Panc1 (cell line): ENCODE results near the gene FKBP9. TPM values are rescaled to one million over a fixed set of nuclear protein-coding genes. Genes with fewer than 3 reads are reported as not detected.

Experiments used
- ATAC-seq: fragments of 200-7000 bp; cut with Tn5 transposase; 2 replicates; pipeline ENCODE4 v1.9.1; 2020; ENCODE audit warnings: mild to moderate bottlenecking, moderate library complexity
- BruUV-seq: library from RNA; stranded (reverse); fragments of 400-500 nt; replicated peaks from 2 replicates; lab custom pipeline; 2021; lab: Mats Ljungman, UMichigan
- CTCF ChIA-PET: fragments of 300-600 bp; sonication (Branson Sonifier 250); formaldehyde crosslinking; loops from one replicate; lab custom pipeline; 2022; ENCODE audit warnings: antibody characterized with exemption; lab: Charles Lee
- POLR2A ChIA-PET: fragments of 300-600 bp; sonication (Branson Sonifier 250); formaldehyde crosslinking; loops from one replicate; lab custom pipeline; 2022; ENCODE audit warnings: antibody characterized with exemption; lab: Charles Lee
- DNase-seq: peaks from one replicate; pipeline ENCODE4 v3.0.0-alpha.2; 2010; ENCODE audit warnings: low read depth, low spot score
- H3K27ac ChIP-seq: 2 replicates; pipeline ENCODE4 v1.5.1; 2011; ENCODE audit warnings: mild to moderate bottlenecking, low read length, inconsistent platforms
- H3K27me3 ChIP-seq: fragments of 200-500 bp; sonication (Bioruptor generic); 2 replicates; pipeline ENCODE4 v1.6.0; 2014; ENCODE audit warnings: low read length, inconsistent platforms; ENCODE audit not compliant: control insufficient read depth, insufficient read depth
- H3K36me3 ChIP-seq: fragments of 200-500 bp; sonication (Bioruptor generic); 2 replicates; pipeline ENCODE4 v1.5.1; 2014; ENCODE audit warnings: inconsistent platforms, mild to moderate bottlenecking, low read length, moderate library complexity; ENCODE audit not compliant: control insufficient read depth, insufficient read depth
- H3K4me1 ChIP-seq: 2 replicates; pipeline ENCODE4 v1.5.1; 2011; ENCODE audit warnings: inconsistent platforms, mild to moderate bottlenecking, low read length, moderate library complexity; ENCODE audit not compliant: control insufficient read depth, insufficient read depth
- H3K4me3 ChIP-seq, 2 experiments: 2 replicates each; pipeline ENCODE4 v1.5.1; 2011 to 2012; ENCODE audit warnings: low read depth in 2 of 2, low read length in 2 of 2, mild to moderate bottlenecking in 2 of 2, inconsistent platforms in 1 of 2, moderate library complexity in 1 of 2
- H3K9me3 ChIP-seq: fragments of 200-500 bp; sonication (Bioruptor generic); 2 replicates; pipeline ENCODE4 v1.5.1; 2014; ENCODE audit warnings: low read depth, mild to moderate bottlenecking, inconsistent platforms, low read length, moderate library complexity; ENCODE audit not compliant: control insufficient read depth, insufficient read depth
- POLR2AphosphoS5 ChIP-seq: IDR thresholded peaks from 2 replicates; pipeline ENCODE4 v1.6.1; 2012; ENCODE audit warnings: mild to moderate bottlenecking, low read depth, low read length, moderate library complexity
- REST ChIP-seq, 2 experiments: IDR thresholded peaks; 2 replicates each; pipeline ENCODE4 v1.6.1; 2011 to 2012; ENCODE audit warnings: low read depth in 2 of 2, control low read depth in 1 of 2, low read length in 1 of 2, mild to moderate bottlenecking in 1 of 2, moderate library complexity in 1 of 2; ENCODE audit not compliant: insufficient read depth in 1 of 2
- SIN3A ChIP-seq: IDR thresholded peaks from 2 replicates; pipeline ENCODE4 v1.6.1; 2012; ENCODE audit warnings: low read depth, mild to moderate bottlenecking, low read length, moderate library complexity, borderline replicate concordance; ENCODE audit not compliant: insufficient read depth
- TCF7L2 ChIP-seq: IDR thresholded peaks from 2 replicates; pipeline ENCODE4 v1.6.1; 2011; ENCODE audit warnings: mild to moderate bottlenecking, low read depth, low read length, inconsistent platforms
- in situ Hi-C: cut with HindIII; loops from 2 replicates; pipeline ENCODE4 v1.10.0; 2016; ENCODE audit warnings: low sequenced_read_pairs, low pct_unique_long_range_greater_than_20kb
- intact Hi-C: fragments of 100-400 bp; cut with micrococcal nuclease; formaldehyde crosslinking; loops from one replicate; pipeline ENCODE4 v1.10.0; 2022; ENCODE audit not compliant: unreplicated experiment
- total RNA-seq: library from RNA; stranded (reverse); gene quantifications from one replicate; pipeline ENCODE4 v1.2.1, GENCODE V29; 2021; ENCODE audit not compliant: unreplicated experiment
- TF ChIP-seq, protein P1 (sequence below): fragments of 450-650 bp; IDR thresholded peaks from 2 replicates; pipeline ENCODE4 v1.5.1; 2017; ENCODE audit warnings: mild to moderate bottlenecking

The FKBP9 gene
- total RNA-seq, 1 experiment from 2014 or later = 183 TPM

DNA sequence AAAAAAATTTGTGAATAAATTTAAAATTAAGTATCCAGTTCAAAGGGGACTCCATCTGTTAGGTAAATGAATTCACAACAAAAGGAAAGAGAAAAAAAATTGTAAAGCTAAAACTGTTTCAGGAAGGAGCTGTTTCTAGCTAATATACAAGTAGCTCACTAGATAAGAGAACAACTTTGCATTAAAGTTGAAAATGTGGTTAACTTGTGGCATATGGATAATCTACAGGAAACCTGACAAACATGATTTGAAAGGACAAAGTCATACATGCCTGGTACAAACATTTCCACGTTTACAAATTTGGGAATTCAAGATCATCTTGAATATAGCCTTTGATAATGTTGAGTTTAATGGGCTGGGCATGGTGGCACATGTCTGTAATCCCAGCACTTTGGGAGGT is 96.5 kb downstream of the FKBP9 start:
- no peaks in the 10 kb centered on the region for H3K9me3 ChIP-seq
- BruUV-seq = no TSS peak
- H3K4me3 ChIP-seq = no peak overlapping the region
- H3K27me3 ChIP-seq = no peaks in the 10 kb centered on the region
- DNase-seq = no peak
- H3K4me1 ChIP-seq = no peaks in the 10 kb centered on the region
- ATAC-seq = no peak
- no peak overlapping the region for H3K27ac ChIP-seq
- in situ Hi-C loops (no loop called here), intact Hi-C loops (no loop called here)
- TF ChIP-seq TCF7L2 (no peak), SIN3A (no peak), REST (IDR thresholded peaks at IDR 0.05; ENCODE audit: insufficient read depth in 1 of 2, low read depth in 2 of 2, low read length in 1 of 2) (no peak), POLR2AphosphoS5 (no peak)
- TF ChIP-seq, protein P1, sequence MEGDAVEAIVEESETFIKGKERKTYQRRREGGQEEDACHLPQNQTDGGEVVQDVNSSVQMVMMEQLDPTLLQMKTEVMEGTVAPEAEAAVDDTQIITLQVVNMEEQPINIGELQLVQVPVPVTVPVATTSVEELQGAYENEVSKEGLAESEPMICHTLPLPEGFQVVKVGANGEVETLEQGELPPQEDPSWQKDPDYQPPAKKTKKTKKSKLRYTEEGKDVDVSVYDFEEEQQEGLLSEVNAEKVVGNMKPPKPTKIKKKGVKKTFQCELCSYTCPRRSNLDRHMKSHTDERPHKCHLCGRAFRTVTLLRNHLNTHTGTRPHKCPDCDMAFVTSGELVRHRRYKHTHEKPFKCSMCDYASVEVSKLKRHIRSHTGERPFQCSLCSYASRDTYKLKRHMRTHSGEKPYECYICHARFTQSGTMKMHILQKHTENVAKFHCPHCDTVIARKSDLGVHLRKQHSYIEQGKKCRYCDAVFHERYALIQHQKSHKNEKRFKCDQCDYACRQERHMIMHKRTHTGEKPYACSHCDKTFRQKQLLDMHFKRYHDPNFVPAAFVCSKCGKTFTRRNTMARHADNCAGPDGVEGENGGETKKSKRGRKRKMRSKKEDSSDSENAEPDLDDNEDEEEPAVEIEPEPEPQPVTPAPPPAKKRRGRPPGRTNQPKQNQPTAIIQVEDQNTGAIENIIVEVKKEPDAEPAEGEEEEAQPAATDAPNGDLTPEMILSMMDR = no peak
- ChIA-PET CTCF (interaction anchor here (0.6 to 0.7 kb wide), 2 partner anchors 113 to 575 kb away, joined by 3 read pairs; no protein-coding TSS in a partner anchor), POLR2A (no interaction called here)
- H3K36me3 ChIP-seq = no peaks in the 10 kb centered on the region

DNA sequence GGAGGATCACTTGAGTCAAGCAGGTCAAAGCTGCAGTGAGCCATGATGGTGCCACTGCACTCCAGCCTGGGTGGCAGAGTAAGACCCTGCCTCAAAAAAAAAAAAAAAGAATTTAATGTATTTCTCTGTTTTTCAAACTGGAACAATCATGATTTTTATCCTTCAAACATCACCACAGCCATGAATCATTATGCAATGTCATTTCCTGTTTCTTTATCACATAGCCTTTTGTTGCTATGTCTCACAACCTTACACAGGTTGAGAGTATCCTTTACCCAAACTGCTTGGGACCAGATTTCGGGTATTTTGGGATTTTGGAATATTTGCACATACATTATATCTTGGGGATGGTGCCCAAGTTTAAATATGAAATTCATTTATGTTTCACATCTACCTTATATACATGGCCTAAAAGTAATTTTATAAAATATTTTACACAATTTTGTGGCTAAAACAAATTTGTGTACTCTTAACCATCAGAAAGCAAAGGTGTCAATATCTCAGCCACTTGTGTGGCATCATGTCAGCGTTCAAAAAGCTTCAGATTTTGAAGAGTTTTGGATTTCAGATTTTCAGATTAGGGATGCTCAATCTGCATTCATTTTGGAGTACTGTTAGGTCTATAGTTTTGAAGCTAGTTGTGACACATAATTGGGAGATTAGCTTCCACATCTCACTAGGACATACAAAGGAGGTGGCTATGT is 97.2 kb downstream of the FKBP9 start:
- CTCF ChIA-PET = no interaction called here
- POLR2A ChIA-PET = no interaction called here
- in situ Hi-C loops = no loop called here
- H3K27ac ChIP-seq = no peak overlapping the region
- H3K4me3 ChIP-seq = no peak overlapping the region
- no TSS peak for BruUV-seq
- H3K36me3 ChIP-seq = no peaks in the 10 kb centered on the region
- no peaks in the 10 kb centered on the region for H3K27me3 ChIP-seq
- TF ChIP-seq REST (IDR thresholded peaks at IDR 0.05; ENCODE audit: insufficient read depth in 1 of 2, low read depth in 2 of 2, low read length in 1 of 2) (no peak), SIN3A (no peak)
- TF ChIP-seq, protein P1 = no peak
- no peaks in the 10 kb centered on the region for H3K4me1 ChIP-seq
- no peaks in the 10 kb centered on the region for H3K9me3 ChIP-seq
- DNase-seq = no peak
- intact Hi-C loops = no loop called here
- no peak for ATAC-seq
